Right cardiac atrium (tissue), 5 donors: ENCODE measurements around the gene KRTAP4-2. TPM values are rescaled to one million over a fixed set of nuclear protein-coding genes. Genes with fewer than 3 reads are reported as not detected.
"Not testable (repeated sequence)": the region's sequence is repeated elsewhere in the genome, so short reads cannot be mapped to it uniquely, and the experiment has no call there.

ENCODE experiments used
- ATAC-seq, 2 donors: fragments of 200-7000 bp; cut with Tn5 transposase; one replicate each; pipeline versions ENCODE4 v1.8.0 to v1.9.1; 2020; ENCODE audit warnings: moderate library complexity in 2 of 2, mild to moderate bottlenecking in 1 of 2
- DNase-seq, 3 donors: peaks; one replicate each; pipeline ENCODE4 v3.0.0-alpha.2; 2020
- H3K27ac ChIP-seq: one replicate; pipeline ENCODE4 v1.5.1; 2013; ENCODE audit warnings: mild to moderate bottlenecking, low read length, control low read depth, moderate library complexity
- H3K27me3 ChIP-seq: one replicate; pipeline ENCODE4 v1.6.1; 2013; ENCODE audit not compliant: control insufficient read depth, insufficient read depth
- H3K4me1 ChIP-seq: one replicate; pipeline ENCODE4 v1.6.1; 2013; ENCODE audit warnings: low read length; ENCODE audit not compliant: control insufficient read depth, insufficient read depth
- H3K4me3 ChIP-seq: one replicate; pipeline ENCODE4 v1.5.1; 2013; ENCODE audit warnings: low read length, control low read depth
- H3K9me3 ChIP-seq: one replicate; pipeline ENCODE4 v1.6.1; 2013; ENCODE audit warnings: low read length; ENCODE audit not compliant: control insufficient read depth
- WGBS: extraction: QIAGEN DNeasy Blood & Tissue Kit; methylation state at CpG from one replicate; pipeline ENCODE4 v1.1.7; 2013; 5-methylcytosine and 5-hydroxymethylcytosine counted together
- intact Hi-C, 4 donors: fragments of 100-400 bp; cut with DNase I; formaldehyde crosslinking; loops; one replicate each; pipeline versions ENCODE4 v1.11.0 to v1.14.0; 2022 to 2023
- polyA plus RNA-seq: library from polyadenylated mRNA; stranded (reverse); fragments of 200-250 nt; gene quantifications from one replicate; pipeline ENCODE4 v1.2.3, GENCODE V29; 2013
- total RNA-seq, 4 donors: library from RNA; stranded (reverse); fragmentation: NEBNext Ultra II Directional; extraction: Animal tissue kit (Norgen Biotek cat#: 25700); gene quantifications; one replicate each; pipeline ENCODE4 v1.2.1, GENCODE V29; 2021
- donor health status: healthy with polysubstance abuse.
- donor health status: DM: no; HTN: yes; CAD: no.
- donor health status: DM: no; HTN: no; CAD: no.
- donor health status: DM: no; HTN: yes; CAD: no; lungs with severe emphysema.
- donor health status: DM: yes; HTN: yes; CAD: no.

Gene KRTAP4-2
- total and polyA plus RNA-seq, 5 donors = not detected

- Histone ChIP-seq H3K27ac (no peak within 1 kb of the TSS), H3K27me3 (no peaks in the 10 kb centered on the region), H3K9me3 (peaks cover 3% of the 10 kb centered on the region), H3K4me3 (no peak within 1 kb of the TSS), H3K4me1 (no peaks in the 10 kb centered on the region)
- ATAC-seq (no peak), DNase-seq (no peak)
- intact Hi-C loops = no loop called here
- 86% methylated on average over 6 of the region's 6 CpGs for WGBS
Measured at GRCh38 chr17:41140360-41141131, 37.5 kb downstream of the KRTAP4-2 start, which contains the start of gene KRTAP4-6. KRTAP4-6 (minus strand) TSS chr17:41140544; CDS start chr17:41140487, 57 bp downstream.

GRCh38 chr17:41139865-41140264, 38.2 kb downstream of the KRTAP4-2 start:
- H3K27ac ChIP-seq, H3K4me1 ChIP-seq, H3K9me3 ChIP-seq, intact Hi-C loops, DNase-seq, H3K27me3 ChIP-seq, ATAC-seq, H3K4me3 ChIP-seq: not testable (repeated sequence)
- WGBS = 86% methylated on average over 12 of the region's 12 CpGs

DNA sequence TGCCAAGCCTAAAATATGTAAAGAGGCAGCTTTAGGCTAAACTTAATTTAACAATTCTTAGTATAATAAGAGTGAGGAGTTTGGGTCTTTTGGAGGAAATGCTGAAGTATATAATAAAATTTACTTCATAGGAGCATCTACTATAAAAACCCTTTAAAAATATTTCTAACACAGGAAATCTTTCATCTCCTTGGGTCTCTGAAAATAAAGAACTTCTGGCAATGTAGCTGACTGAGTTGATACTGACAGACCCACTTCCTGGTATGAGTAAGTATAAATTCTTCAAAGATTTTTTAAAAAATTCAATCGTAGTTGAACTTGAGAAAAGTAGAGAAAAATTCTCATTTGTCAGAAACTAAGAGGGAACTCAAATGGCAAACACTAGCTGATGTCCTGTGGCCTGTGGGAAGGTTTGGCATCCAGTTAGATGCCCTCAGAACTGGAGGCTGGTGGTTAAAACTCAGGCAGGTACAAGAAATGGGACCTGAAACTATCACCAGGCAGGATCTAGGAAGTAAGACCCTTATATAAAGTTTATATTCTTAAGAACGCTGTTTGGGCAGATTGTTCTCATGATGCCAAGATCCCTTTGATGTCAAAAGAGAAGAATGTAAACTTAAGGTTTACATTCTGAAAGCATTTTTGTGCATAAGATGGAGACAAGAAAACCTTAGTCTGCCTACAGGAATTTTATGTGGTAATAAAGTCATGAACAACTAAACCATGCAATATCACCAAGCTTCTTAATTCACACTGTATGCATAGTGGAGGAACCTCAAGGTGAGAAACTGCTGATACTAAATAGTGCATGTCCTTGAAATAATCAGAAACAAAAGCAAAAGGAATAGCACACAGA, 43.9 kb downstream of the KRTAP4-2 start:
- ATAC-seq (no peak), DNase-seq (no peak)
- intact Hi-C loops = no loop called here
- Histone ChIP-seq H3K27ac (no peak overlapping the region), H3K9me3 (no peaks in the 10 kb centered on the region), H3K4me1 (no peaks in the 10 kb centered on the region), H3K27me3 (no peaks in the 10 kb centered on the region), H3K4me3 (no peak overlapping the region)
- WGBS = 62% methylated on average over 2 of the region's 2 CpGs

GRCh38 chr17:41131979-41132378, 46.0 kb downstream of the KRTAP4-2 start:
- Histone ChIP-seq H3K4me3 (no peak overlapping the region), H3K4me1 (no peaks in the 10 kb centered on the region), H3K27ac (no peak overlapping the region), H3K27me3 (no peaks in the 10 kb centered on the region), H3K9me3 (no peaks in the 10 kb centered on the region)
- no peak for DNase-seq
- 82% methylated on average over 3 of the region's 3 CpGs for WGBS
- no peak for ATAC-seq
- intact Hi-C loops = no loop called here

Other genes starting within 250 kb of the KRTAP4-2 start
Only the 30 nearest of the 41 such genes appear.
- not detected for gene KRTAP1-5, start 151.0 kb downstream of the KRTAP4-2 start, total RNA-seq
- not detected for gene KRTAP1-5, start 151.0 kb downstream of the KRTAP4-2 start, polyA plus RNA-seq
- gene KRTAP1-4, start 148.0 kb downstream of the KRTAP4-2 start, total RNA-seq = not detected
- gene KRTAP1-4, start 148.0 kb downstream of the KRTAP4-2 start, polyA plus RNA-seq = not detected
- gene KRTAP1-3, start 143.3 kb downstream of the KRTAP4-2 start, total RNA-seq = not detected
- not detected for gene KRTAP1-3, start 143.3 kb downstream of the KRTAP4-2 start, polyA plus RNA-seq
- gene KRTAP1-1, start 136.8 kb downstream of the KRTAP4-2 start, total RNA-seq = not detected
- gene KRTAP1-1, start 136.8 kb downstream of the KRTAP4-2 start, polyA plus RNA-seq = not detected
- gene KRTAP2-1, start 130.9 kb downstream of the KRTAP4-2 start, total RNA-seq = not detected
- not detected for gene KRTAP2-1, start 130.9 kb downstream of the KRTAP4-2 start, polyA plus RNA-seq
- not detected for gene KRTAP2-2, start 123.0 kb downstream of the KRTAP4-2 start, total RNA-seq
- gene KRTAP2-2, start 123.0 kb downstream of the KRTAP4-2 start, polyA plus RNA-seq = not detected
- gene KRTAP2-3, start 118.1 kb downstream of the KRTAP4-2 start, total RNA-seq = not detected
- gene KRTAP2-3, start 118.1 kb downstream of the KRTAP4-2 start, polyA plus RNA-seq = not detected
- gene KRTAP2-4, start 112.3 kb downstream of the KRTAP4-2 start, total RNA-seq = not detected
- not detected for gene KRTAP2-4, start 112.3 kb downstream of the KRTAP4-2 start, polyA plus RNA-seq
- gene KRTAP4-7, start 94.1 kb downstream of the KRTAP4-2 start, total RNA-seq = not detected
- not detected for gene KRTAP4-7, start 94.1 kb downstream of the KRTAP4-2 start, polyA plus RNA-seq
- not detected for gene KRTAP4-8, start 80.1 kb downstream of the KRTAP4-2 start, total RNA-seq
- not detected for gene KRTAP4-8, start 80.1 kb downstream of the KRTAP4-2 start, polyA plus RNA-seq
- gene KRTAP4-16, start 76.0 kb downstream of the KRTAP4-2 start, total RNA-seq = not detected
- gene KRTAP4-16, start 76.0 kb downstream of the KRTAP4-2 start, polyA plus RNA-seq = not detected
- not detected for gene KRTAP4-9, start 72.8 kb downstream of the KRTAP4-2 start, total RNA-seq
- gene KRTAP4-9, start 72.8 kb downstream of the KRTAP4-2 start, polyA plus RNA-seq = not detected
- gene KRTAP4-11, start 59.8 kb downstream of the KRTAP4-2 start, total RNA-seq = not detected
- not detected for gene KRTAP4-11, start 59.8 kb downstream of the KRTAP4-2 start, polyA plus RNA-seq
- gene KRTAP4-12, start 54.0 kb downstream of the KRTAP4-2 start, total RNA-seq = not detected
- gene KRTAP4-12, start 54.0 kb downstream of the KRTAP4-2 start, polyA plus RNA-seq = not detected
- gene KRTAP4-6, start 37.7 kb downstream of the KRTAP4-2 start, total RNA-seq = not detected
- not detected for gene KRTAP4-6, start 37.7 kb downstream of the KRTAP4-2 start, polyA plus RNA-seq
- not detected for gene KRTAP4-5, start 28.4 kb downstream of the KRTAP4-2 start, total RNA-seq
- gene KRTAP4-5, start 28.4 kb downstream of the KRTAP4-2 start, polyA plus RNA-seq = not detected
- not detected for gene KRTAP4-4, start 17.5 kb downstream of the KRTAP4-2 start, total RNA-seq
- not detected for gene KRTAP4-4, start 17.5 kb downstream of the KRTAP4-2 start, polyA plus RNA-seq
- gene KRTAP4-3, start 10.0 kb downstream of the KRTAP4-2 start, total RNA-seq = not detected
- not detected for gene KRTAP4-3, start 10.0 kb downstream of the KRTAP4-2 start, polyA plus RNA-seq
- not detected for gene KRTAP4-1, start 6.7 kb upstream of the KRTAP4-2 start, total RNA-seq
- gene KRTAP4-1, start 6.7 kb upstream of the KRTAP4-2 start, polyA plus RNA-seq = not detected
- gene KRTAP9-1, start 11.7 kb upstream of the KRTAP4-2 start, total RNA-seq = not detected
- gene KRTAP9-1, start 11.7 kb upstream of the KRTAP4-2 start, polyA plus RNA-seq = not detected
- gene KRTAP9-2, start 48.4 kb upstream of the KRTAP4-2 start, total RNA-seq = not detected
- not detected for gene KRTAP9-2, start 48.4 kb upstream of the KRTAP4-2 start, polyA plus RNA-seq
- not detected for gene KRTAP9-3, start 54.2 kb upstream of the KRTAP4-2 start, total RNA-seq
- not detected for gene KRTAP9-3, start 54.2 kb upstream of the KRTAP4-2 start, polyA plus RNA-seq
- gene KRTAP9-8, start 59.8 kb upstream of the KRTAP4-2 start, total RNA-seq = not detected
- gene KRTAP9-8, start 59.8 kb upstream of the KRTAP4-2 start, polyA plus RNA-seq = not detected
- gene KRTAP9-4, start 71.5 kb upstream of the KRTAP4-2 start, total RNA-seq = not detected
- not detected for gene KRTAP9-4, start 71.5 kb upstream of the KRTAP4-2 start, polyA plus RNA-seq
- gene KRTAP9-9, start 77.2 kb upstream of the KRTAP4-2 start, total RNA-seq = not detected
- not detected for gene KRTAP9-9, start 77.2 kb upstream of the KRTAP4-2 start, polyA plus RNA-seq
- not detected for gene KRTAP9-6, start 87.2 kb upstream of the KRTAP4-2 start, total RNA-seq
- not detected for gene KRTAP9-6, start 87.2 kb upstream of the KRTAP4-2 start, polyA plus RNA-seq
- not detected for gene KRTAP9-7, start 97.5 kb upstream of the KRTAP4-2 start, total RNA-seq
- gene KRTAP9-7, start 97.5 kb upstream of the KRTAP4-2 start, polyA plus RNA-seq = not detected
- not detected for gene KRTAP29-1, start 124.6 kb upstream of the KRTAP4-2 start, total RNA-seq
- not detected for gene KRTAP29-1, start 124.6 kb upstream of the KRTAP4-2 start, polyA plus RNA-seq
- gene KRTAP16-1, start 131.1 kb upstream of the KRTAP4-2 start, total RNA-seq = not detected
- not detected for gene KRTAP16-1, start 131.1 kb upstream of the KRTAP4-2 start, polyA plus RNA-seq
- gene KRTAP17-1, start 137.5 kb upstream of the KRTAP4-2 start, total RNA-seq = not detected
- not detected for gene KRTAP17-1, start 137.5 kb upstream of the KRTAP4-2 start, polyA plus RNA-seq